Ascending aorta (tissue), 2 donors: ENCODE measurements around the gene ST7. TPM values are rescaled to one million over a fixed set of nuclear protein-coding genes. Genes with fewer than 3 reads are reported as not detected.

Experiments
- DNase-seq, 2 donors: peaks; one replicate each; pipeline ENCODE4 v3.0.0-alpha.2; 2019; ENCODE audit warnings: low spot score in 2 of 2
- H3K27ac ChIP-seq, 2 donors: fragments of 200-600 bp; sonication (generic); one replicate each; pipeline ENCODE4 v1.5.1; 2016 to 2017; ENCODE audit warnings: mild to moderate bottlenecking in 1 of 2
- H3K27me3 ChIP-seq: fragments of 200-600 bp; sonication (generic); one replicate; pipeline ENCODE4 v1.5.1; 2017
- H3K36me3 ChIP-seq, 2 donors: fragments of 200-600 bp; sonication (generic); one replicate each; pipeline ENCODE4 v1.5.1; 2016
- H3K4me1 ChIP-seq, 2 donors: fragments of 200-600 bp; sonication (generic); one replicate each; pipeline ENCODE4 v1.5.1; 2016 to 2017; ENCODE audit warnings: mild to moderate bottlenecking in 1 of 2
- H3K4me3 ChIP-seq, 2 donors: fragments of 200-600 bp; sonication (generic); one replicate each; pipeline ENCODE4 v1.5.1; 2016 to 2017; ENCODE audit warnings: mild to moderate bottlenecking in 1 of 2
- H3K9me3 ChIP-seq, 2 donors: fragments of 200-600 bp; sonication (generic); one replicate each; pipeline ENCODE4 v1.5.1; 2016
- intact Hi-C: fragments of 100-400 bp; cut with DNase I; formaldehyde crosslinking; loops from one replicate; pipeline ENCODE4 v1.15.1; 2023
- total RNA-seq: library from RNA; depleted of rRNA; stranded (reverse); fragments of >200 nt; gene quantifications from one replicate; pipeline ENCODE4 v1.1.0, GENCODE V29; 2016
- TF ChIP-seq, protein P1 (sequence below), 3 experiments: fragments of 200-600 bp in 2 of 3; fragments of 450-650 bp in 1 of 3; sonication (generic) in 2 of 3; IDR thresholded peaks; one replicate each; pipeline ENCODE4 v1.5.1; 2016 to 2019; ENCODE audit warnings: antibody characterized with exemption in 3 of 3, mild to moderate bottlenecking in 1 of 3, moderate library complexity in 1 of 3

The ST7 gene
- total RNA-seq, 1 donor from 2014 or later: 19.2 TPM

DNA sequence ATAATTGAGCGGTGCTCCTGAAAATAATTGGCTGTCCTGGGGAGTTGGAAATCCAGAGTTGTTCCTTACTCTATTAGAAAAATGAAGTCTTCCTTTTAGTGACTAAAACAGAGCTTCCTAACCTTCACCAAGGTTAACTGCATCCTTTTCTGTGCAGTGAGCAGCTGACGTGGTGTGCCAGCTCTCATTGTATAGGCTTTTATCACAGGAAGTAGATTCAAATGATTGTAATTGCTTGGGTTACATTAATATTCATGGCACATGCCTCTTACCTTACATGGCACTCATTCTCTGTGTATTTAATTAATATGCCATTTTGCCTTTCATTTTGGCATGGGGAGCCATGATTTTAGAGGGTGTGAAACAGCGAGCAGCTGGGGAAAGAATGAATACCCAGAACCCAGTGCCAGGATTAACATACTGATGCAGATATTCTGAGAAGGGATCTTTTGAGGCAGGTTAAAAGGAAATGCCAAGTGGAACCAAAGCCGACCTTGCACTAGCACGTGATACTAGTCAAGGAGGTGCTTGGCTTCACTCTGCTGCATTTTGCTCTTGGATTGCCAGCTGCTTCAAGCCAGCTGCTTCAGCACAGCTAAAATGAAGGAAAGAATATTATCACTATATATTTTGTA, 115.3 kb downstream of the ST7 start:
- Histone ChIP-seq H3K27ac (peak overlapping the region in 1 of 2 donors; percentile 22), H3K4me1 (peaks cover 3 to 37% of the 10 kb centered on the region in 2 donors), H3K9me3 (no peaks in the 10 kb centered on the region), H3K36me3 (no peaks in the 10 kb centered on the region), H3K27me3 (no peaks in the 10 kb centered on the region), H3K4me3 (no peak overlapping the region)
- intact Hi-C loops: no loop called here
- TF ChIP-seq, protein P1, sequence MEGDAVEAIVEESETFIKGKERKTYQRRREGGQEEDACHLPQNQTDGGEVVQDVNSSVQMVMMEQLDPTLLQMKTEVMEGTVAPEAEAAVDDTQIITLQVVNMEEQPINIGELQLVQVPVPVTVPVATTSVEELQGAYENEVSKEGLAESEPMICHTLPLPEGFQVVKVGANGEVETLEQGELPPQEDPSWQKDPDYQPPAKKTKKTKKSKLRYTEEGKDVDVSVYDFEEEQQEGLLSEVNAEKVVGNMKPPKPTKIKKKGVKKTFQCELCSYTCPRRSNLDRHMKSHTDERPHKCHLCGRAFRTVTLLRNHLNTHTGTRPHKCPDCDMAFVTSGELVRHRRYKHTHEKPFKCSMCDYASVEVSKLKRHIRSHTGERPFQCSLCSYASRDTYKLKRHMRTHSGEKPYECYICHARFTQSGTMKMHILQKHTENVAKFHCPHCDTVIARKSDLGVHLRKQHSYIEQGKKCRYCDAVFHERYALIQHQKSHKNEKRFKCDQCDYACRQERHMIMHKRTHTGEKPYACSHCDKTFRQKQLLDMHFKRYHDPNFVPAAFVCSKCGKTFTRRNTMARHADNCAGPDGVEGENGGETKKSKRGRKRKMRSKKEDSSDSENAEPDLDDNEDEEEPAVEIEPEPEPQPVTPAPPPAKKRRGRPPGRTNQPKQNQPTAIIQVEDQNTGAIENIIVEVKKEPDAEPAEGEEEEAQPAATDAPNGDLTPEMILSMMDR (IDR thresholded peaks at IDR 0.05): no peak
- no peak for DNase-seq

DNA sequence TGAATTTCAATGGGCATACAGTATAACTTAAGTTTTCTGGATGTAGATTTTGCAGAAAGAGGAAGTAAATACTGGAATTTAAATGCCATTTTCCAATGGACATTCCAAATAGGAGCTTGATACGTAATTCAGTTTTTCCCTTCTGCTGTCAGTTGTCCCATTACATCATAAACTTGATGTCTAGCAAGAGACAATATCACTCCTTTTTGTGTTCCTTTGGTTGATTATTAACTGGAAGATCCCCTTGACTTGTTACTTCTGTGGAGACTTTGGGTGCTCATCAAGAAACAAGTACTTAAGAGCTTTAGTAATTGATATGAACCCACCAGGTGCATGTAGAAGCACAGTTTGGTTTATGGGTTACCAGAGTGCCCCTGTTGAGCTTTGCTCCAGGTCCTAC, 116.1 kb downstream of the ST7 start:
- TF ChIP-seq, protein P1 (IDR thresholded peaks at IDR 0.05): no peak
- Histone ChIP-seq H3K27me3 (no peaks in the 10 kb centered on the region), H3K4me3 (no peak overlapping the region), H3K27ac (peak overlapping the region in 1 of 2 donors; percentile 9), H3K9me3 (no peaks in the 10 kb centered on the region), H3K36me3 (no peaks in the 10 kb centered on the region), H3K4me1 (peaks cover 3 to 39% of the 10 kb centered on the region in 2 donors)
- no peak for DNase-seq
- intact Hi-C loops: no loop called here

DNA sequence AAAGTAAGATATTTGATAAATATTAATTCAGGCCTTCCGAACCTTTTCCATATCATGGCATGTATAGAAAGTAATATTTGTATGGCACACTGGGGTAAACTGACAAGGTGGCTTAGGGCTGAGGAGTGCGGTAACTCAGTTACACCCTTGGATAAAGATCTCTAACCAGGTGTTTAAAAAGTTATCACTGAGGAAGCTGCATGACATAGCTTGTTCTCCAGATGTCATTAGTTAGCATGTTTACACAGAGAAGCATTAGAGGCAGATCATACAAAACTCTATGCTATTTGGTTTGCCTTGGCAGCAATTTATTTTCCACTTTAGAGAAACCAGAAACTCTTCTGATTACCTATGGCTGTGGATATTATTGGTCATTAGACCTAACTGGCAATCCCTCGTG, 118.2 kb downstream of the ST7 start:
- TF ChIP-seq, protein P1 (IDR thresholded peaks at IDR 0.05): no peak
- Histone ChIP-seq H3K4me3 (no peak overlapping the region), H3K27ac (no peak overlapping the region), H3K4me1 (peaks cover 3 to 34% of the 10 kb centered on the region in 2 donors), H3K36me3 (no peaks in the 10 kb centered on the region), H3K9me3 (no peaks in the 10 kb centered on the region), H3K27me3 (no peaks in the 10 kb centered on the region)
- no peak for DNase-seq
- intact Hi-C loops: loop anchor here (5.0 kb wide), 1 partner anchor 56 kb away; no protein-coding TSS in a partner anchor

DNA sequence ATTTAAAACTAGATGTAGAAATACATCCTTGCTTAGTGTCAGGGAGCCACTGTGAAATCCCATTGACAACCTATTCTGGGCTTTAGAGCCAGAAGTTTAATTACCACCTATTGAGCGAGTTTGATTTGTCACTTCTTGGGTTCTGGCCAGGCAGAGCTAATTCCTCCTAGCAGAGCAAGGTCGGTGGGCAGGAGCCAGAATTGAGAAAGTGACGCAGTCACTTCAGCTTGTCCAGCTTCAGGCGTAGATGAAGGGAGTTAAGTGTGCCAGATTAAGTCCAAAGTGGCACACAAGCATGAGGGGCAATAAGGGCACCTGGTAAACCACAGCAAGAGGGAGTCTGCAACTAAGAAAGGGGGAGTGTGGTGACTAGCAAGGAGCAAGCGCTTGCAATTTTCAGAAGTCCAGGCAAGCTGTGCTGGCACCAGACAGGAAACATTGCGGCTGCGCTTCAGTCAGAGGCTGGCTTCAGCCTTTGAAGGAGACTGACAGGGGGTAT, 119.4 kb downstream of the ST7 start:
- TF ChIP-seq, protein P1 (IDR thresholded peaks at IDR 0.05): no peak
- H3K27me3 ChIP-seq: no peaks in the 10 kb centered on the region
- intact Hi-C loops: loop anchor here (5.0 kb wide), 1 partner anchor 55 kb away; no protein-coding TSS in a partner anchor
- no peaks in the 10 kb centered on the region for H3K9me3 ChIP-seq
- H3K4me1 ChIP-seq: peaks cover 3 to 29% of the 10 kb centered on the region in 2 donors
- H3K36me3 ChIP-seq: no peaks in the 10 kb centered on the region
- DNase-seq: peak in 1 of 2 donors; percentile 85
- H3K4me3 ChIP-seq: peak overlapping the region in 1 of 2 donors; percentile 44
- peak overlapping the region; percentile 22 to 35 for H3K27ac ChIP-seq

DNA sequence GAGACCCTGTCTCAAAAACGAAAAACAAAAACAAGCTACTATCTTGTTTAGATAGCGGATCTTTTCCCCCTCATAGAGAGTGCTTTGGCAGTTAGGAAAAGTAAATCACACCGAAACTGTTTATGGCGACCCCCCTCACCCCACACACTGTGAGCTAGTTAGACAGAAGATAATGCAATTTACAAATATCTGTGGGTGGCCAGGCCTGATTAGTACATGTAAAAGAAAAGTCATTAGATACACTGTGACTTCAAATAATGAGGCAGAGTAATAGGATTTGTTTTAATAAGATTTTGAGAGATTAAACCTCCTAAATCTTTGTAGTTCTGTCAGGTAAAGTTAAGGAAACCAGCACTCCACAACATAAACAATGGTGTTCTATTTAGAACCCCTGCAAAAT, 121.1 kb downstream of the ST7 start:
- intact Hi-C loops: loop anchor here (5.0 kb wide), 1 partner anchor 53 kb away; no protein-coding TSS in a partner anchor

More for the DNA sequence above, 121.1 kb downstream of the ST7 start:
- Histone ChIP-seq H3K9me3 (no peaks in the 10 kb centered on the region), H3K27ac (no peak overlapping the region), H3K4me3 (no peak overlapping the region), H3K27me3 (no peaks in the 10 kb centered on the region), H3K4me1 (peaks cover 0 to 17% of the 10 kb centered on the region in 2 donors), H3K36me3 (no peaks in the 10 kb centered on the region)
- no peak for DNase-seq
- TF ChIP-seq, protein P1 (IDR thresholded peaks at IDR 0.05): no peak
